Measurements from ENCODE around the gene BCL2. TPM values are rescaled to one million over a fixed set of nuclear protein-coding genes. Genes with fewer than 3 reads are reported as not detected.
"Not testable (repeated sequence)": the region's sequence is repeated elsewhere in the genome, so short reads cannot be mapped to it uniquely, and the experiment has no call there.

Gene BCL2
- polyA plus RNA-seq, 5 donors = 8.8 to 12.6 (median 11.5) TPM

DNA sequence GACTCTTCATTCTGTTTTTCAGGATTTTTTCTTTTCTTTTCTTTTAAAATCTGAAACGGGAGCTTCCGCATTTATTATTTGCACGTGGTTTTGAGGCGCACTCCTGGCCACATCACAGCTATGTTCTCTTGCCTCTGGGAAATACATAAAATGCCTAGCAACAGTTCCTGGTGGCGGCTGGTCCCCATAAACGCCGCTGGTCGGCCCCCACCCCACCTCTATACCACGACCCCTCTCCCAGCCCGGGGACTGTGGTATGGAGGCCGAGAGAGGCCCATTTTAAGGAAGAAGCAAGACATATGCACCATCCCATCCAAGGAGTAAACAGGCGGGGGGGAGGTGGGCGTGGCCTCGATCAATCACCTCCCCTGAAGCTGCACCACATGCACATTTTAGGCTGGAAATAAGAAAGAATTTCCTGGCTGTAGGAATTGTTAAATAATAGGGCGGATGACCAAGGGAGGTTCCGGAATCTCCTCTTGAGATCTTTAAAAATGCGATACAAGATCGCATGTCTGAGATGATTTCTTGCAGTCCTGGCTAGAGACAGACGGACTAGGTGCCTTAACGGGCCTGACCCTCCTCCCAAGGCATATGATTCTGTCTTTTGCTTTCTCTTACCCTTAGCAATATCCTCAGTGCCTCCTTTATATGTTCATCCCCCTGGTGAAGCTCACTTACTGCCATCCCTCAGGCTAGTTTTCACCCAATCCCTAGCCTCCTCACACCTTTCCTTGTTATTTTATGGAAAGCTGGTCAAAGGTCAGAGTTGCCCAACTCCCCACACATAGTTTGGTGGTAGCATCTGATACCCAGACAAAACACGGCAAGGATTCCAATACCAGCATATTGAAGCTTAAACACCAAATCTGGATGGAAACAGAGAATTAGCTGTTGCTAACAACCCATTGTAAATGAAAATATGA, 82.4 kb downstream of the BCL2 start:
- no peak for DNase-seq

DNA sequence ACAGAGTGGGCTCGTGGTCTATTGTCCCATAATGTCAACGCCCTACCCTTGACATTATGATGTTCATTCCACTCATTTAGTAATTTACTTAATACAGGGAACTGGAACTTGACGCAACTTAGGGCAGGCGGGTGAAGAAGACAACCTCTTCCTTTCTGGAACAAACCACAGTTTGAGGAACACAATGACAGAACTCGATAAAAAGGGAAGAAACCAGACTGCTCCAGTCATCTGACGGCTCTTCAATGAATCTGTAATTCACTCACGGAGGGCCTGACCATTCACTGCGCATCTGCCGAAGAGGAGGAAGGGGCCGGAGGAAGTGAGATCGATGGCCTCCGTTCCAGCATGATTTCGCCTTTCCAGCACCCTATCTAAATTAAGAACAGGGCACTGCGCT, 83.2 kb downstream of the BCL2 start:
- no peak for DNase-seq

DNA sequence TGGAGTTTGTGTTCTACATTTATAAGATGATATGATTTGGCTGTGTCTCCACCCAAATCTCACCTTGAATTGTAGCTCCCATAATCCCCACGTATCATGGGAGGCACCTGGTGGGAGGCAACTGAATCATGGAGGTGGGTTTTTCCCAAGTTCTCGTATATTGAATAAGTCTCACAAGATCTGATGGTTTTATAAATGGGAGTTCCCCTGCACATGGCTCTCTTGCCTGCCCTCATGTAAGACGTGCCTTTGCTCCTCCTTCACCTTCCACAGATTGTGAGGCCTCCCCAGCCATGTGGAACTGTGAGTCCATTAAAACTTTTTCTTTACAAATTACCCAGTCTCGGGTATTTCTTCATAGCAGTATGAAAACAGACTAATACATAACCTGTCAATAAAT, 83.6 kb downstream of the BCL2 start:
- DNase-seq = not testable (repeated sequence)

DNA sequence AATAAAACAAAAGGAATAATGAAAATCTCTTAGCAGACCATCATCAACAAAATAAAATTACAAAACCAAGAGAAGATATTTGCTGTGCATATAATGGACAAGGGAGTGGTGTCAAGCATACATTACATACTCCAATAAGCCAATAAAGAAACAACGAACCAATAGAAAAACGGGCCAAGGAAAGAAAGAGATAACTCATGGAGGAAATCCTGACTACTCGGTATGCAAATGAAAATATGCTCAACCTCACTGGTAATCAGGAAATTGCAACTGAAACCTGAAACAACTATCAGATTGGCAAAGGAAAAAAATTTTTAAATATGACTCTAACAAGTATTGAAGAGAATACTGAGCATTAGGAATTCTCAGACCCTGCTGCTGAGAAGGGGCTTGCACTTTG, 84.7 kb downstream of the BCL2 start:
- DNase-seq = no peak

DNA sequence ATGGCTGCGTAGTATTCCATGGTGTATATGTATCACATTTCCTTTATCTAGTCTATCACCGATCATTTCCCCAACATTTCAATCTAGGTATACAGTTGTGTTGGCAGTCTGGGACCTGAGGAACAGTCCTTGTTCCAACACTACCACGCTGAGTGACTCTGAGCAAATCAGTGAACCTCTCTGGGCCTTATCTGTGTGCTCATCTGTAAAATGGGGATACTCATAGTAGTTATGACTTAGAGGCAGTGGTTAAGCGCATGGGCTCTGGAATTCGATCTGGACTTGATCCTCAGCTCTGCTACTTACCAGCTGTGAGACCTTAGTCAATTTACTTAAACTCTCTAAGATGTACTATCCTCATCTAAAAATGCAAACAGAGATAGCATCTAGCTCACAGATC, 85.1 kb downstream of the BCL2 start:
- no peak for DNase-seq

DNA sequence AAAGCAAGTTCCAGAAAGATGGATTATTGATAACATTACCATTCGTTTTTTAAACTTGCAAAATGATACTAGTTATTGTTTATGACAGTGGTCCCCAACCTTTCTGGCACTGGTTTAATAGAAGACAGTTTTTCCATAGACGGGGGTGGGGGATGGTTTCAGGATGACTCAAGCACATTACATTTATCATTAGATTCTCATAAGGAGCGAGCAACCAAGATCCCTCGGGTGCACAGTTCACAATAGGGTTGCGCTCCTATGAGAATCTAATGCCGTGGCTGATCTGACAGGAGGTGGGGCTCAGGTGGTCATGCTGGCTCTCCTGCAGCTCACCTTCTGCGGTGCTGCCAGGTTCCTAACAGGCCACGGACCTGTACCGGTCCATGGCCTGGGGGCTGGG, 86.2 kb downstream of the BCL2 start:
- no peak for DNase-seq

DNA sequence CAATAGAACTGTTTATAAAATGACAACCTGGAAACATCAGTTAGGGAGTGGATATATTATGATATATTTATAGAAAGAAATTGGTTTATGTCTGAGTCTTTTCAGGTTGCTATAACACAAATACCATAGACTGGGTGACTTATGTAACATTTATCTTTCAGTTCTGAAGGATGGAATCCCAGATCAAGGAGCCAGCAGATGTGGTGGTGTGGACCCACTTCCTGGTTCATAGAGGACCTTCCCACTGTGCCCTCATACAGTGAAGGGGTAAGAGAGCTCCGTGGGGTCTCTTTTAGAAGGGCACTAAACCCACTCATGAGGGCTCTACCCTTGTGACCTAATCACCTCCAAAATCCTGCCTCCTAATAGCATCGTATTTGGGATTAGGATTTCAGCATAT, 86.7 kb downstream of the BCL2 start:
- no peak for DNase-seq

DNA sequence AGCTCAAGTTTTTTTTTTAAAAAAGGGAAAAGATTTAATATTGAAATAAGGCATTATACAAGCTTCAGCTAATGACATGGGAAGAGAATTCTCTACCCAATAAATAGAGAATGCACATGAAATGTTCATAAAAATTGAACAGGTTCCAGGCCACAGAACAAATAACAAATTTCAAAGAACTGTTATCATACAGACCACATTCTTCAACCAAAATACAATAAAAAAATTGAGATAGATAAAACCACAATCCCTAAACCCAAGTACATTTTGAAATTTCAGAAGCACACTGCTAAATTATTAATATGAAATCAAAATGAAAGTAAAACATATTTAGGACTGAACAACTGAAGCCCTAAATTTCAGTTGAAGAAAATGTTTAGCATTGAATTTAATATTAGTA, 89.6 kb downstream of the BCL2 start:
- DNase-seq = no peak

DNA sequence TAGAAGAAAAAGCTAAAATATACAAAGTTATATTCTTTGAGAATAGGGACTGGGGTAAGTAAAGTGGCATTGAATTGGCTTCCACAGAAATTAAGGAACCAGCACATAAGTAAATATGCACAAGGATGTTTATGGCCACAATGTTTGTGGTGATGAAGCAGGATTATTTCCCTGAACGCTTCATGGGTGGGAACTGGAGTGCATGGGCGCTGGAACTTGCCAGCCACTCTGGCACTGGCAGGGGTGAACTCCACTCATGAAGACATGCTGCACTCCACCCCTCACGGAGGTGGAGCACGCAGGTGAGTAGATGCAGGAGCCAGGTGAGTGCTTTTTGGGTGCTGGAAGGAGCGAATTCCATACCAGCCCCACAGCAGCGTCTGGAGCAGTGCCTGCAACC, 94.1 kb downstream of the BCL2 start:
- no peak for DNase-seq

DNA sequence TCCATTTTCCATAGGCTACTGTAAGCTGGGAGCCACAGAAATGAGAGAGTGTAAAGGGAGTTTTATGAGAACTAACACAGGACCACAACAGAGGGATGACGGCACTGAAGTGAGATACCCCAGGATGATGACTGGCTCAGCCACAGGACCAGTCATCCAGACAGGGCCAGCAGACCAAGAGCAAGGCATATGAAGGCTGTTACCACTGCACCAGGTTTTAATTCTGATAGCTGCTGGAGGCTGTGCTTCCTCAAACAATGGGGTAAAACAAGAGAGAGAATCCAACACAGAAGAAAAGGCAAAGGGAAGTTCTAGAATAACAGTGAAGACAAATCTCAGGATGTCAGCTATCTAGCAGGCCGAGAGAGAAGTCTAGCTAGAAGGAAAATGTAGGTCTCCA, 94.9 kb downstream of the BCL2 start:
- no peak for DNase-seq

DNA sequence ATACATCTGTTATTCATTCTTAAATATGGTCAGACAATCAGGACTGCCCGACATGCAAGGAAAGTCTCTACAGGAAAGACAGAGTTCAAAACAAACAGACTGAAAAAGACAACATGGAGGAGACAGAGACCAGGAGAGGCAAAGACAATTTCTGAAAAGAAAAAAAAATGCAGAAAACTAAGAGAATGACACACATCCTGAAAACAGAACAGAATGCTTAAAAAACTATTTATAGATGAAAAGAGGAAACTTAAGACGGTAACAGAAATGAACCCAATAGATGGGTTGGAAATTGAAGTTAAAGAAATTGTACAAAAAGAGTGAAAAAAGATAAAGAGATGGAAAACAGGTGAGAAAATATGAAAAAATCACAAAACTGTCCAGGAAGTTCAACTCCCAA, 95.7 kb downstream of the BCL2 start:
- no peak for DNase-seq

DNA sequence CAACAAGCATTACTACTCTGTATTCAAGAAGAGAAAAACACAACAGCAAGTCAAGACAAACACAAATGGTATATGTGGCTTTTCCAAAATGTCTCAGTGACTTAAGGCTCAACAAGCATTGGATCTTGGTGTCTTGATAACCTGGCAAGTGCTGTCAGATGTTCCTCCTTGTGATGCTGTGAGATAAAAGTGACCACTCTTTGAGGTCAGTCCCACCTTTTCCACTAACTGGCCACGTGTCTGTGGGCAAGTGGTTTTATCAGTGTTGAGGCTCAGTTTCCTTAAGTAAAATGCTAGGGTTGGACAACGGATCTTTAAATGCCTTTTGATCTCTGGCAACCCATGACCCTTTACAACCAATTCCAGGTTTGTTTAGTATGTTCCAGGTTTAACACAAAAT, 98.7 kb downstream of the BCL2 start:
- DNase-seq = no peak

DNA sequence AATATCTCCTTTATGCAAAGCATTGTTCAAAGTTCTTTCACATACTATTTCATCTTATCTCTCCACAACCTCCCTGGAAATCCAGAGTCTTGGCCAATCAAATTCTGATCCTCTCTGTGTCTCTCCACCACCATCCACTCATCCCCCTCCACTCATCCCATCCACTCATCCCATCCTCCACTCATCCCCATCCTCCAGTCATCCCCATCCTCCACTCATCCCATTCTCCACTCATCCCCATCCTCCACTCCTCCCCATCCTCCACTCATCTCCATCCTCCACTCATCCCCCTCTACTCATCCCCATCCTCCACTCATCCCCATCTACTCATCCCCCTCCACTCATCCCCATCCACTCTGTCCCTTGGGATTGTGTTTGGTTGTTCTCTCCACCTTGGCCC, 101.1 kb downstream of the BCL2 start:
- no peak for DNase-seq

DNA sequence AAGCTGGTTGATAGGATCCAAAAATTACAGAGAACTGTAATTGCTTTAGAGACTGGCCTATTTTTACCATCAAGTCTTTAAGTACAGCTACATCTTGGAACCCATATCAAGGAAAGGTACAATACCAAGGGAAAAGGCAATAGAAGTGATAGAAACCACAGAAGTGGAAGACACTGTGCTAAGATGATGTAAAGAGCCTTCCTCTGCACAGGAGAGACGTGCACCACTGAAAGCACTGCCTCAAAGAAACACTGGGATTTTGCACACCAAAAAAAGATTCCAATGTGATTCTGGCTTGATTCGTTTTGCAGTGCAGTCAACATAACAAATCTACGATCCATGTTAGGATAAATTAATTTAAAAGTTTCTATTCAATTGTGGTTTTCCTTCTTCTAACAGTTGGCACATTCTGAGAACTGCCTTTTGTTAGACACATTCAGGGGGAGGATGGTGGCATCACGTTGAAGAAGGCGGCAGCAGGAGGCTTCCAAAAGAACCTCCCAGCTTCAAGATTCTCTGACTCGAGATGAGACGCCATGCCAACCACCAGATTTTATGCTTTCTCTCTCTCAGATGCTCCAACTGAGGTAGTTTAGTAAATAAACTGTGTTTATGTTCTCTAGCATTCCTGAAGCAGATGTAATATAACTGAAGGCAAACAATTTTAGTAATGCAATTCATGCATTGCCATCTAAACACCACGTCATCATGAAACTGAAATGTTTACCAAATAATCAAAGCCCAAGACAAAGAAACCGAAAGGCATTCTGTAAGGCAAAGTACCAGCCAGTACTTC, 102.9 kb downstream of the BCL2 start:
- DNase-seq = no peak

DNA sequence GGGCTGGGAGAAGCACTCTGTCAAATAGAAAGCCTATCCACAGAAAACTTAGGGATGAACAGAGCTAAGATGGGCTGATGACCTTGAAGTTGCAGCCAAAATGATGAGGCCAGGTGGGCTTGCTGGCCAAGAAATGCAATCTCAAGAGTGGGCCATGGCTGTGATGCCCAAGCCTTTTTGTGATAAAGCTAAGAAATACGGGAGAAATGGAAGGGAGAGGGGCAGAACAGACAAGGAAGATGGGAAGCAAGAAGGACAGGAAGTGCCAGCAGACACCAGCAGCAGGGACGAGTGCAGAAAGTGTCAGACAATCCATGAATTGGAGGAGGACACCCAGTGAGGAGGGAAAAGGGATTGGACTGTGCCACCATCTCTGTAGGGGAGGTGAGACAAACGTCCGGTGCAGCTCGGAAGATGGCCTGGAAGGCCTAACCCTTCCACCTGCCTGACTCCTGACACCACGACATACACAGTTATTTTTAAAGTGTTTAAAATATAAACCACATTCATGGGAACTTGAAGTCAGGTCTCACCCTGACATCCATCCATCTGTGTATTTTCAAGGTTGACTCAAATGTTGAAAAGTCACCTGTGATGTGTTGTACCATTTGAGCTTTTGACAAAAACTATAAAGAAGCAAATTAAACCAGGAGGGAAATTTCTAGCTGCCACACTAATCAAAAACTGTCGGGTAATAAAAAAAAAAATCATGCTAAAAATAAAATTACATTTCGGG, 105.5 kb downstream of the BCL2 start:
- no peak for DNase-seq

DNA sequence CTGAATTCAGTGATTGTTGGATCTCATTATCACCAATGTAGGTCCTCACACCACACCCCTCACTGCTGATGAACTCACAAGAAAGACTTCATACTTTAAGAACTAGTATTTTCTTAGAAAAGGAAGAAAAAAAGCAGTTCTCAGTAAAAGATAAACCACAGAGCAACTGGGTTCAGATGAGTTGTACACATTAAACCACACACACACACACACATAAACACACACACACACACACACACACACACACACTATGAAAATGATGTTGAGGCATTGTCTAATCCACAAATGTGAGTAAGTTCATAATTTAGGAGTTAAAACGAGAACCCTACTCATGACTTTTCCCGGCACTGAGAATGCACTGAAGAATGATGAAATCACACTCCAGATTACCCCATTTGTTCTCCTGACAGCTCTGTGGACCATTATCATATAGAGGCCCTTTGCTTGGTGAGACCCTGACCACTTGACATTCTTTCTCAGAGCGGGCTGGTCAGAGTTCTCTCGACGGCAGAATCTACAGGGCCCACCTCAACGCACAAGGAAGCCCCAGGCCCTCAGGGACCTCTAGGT, 106.2 kb downstream of the BCL2 start:
- no peak for DNase-seq

DNA sequence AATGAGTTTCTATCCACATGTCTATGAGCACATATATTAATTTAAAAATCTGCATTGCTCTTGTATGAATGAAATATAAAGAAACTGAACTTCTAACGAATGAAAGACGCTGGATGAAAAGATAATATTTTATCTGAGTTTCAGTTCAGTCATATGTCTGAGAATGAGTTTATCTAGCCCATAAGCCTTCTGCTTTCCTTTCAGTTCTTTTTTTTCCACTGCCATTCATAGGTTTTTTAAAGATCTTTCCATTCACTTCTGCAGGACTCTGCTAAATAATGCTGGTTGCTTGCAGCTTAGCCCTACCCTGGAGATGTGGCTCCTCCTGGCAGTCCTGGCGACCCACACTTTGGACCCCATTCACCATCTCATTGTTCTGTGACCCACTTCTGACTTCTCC, 109.0 kb downstream of the BCL2 start:
- DNase-seq = no peak

DNA sequence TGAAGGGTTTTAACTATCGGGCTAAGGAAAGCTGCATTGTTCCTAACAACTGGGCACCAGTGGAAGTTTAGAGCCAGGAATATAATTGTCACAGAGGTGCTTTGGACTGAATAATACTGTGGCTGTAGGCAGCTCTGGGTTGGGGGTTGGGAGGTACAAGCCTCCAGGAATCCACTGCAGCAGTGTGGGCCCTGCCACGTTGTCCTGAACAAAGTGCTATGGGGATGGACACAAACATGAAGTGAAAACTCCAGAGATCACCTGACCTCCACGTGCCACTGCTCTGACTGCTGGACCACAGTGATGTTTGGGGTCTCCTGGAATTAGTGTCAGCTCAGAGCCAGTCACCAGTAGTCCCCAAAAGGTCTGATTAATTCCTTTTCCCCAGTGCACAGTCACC, 110.9 kb downstream of the BCL2 start:
- no peak for DNase-seq

DNA sequence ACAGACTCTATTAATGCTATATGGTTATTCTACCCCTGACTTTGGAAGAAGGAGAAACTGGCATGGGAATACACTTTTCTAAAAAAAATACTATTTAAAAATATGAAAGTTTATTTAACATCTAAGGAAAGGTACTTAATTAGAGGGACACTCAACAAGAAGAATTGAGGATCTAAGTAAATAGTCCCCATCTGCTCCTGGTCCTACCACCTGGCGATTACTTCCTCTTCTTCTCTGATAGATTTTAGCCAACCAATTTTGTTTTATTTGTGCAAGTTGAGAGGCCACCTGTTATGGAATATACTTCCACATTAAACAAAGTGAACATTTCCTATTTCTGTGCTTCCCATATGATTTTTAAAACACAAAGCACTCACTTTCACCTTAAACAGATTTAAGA, 111.7 kb downstream of the BCL2 start:
- no peak for DNase-seq

DNA sequence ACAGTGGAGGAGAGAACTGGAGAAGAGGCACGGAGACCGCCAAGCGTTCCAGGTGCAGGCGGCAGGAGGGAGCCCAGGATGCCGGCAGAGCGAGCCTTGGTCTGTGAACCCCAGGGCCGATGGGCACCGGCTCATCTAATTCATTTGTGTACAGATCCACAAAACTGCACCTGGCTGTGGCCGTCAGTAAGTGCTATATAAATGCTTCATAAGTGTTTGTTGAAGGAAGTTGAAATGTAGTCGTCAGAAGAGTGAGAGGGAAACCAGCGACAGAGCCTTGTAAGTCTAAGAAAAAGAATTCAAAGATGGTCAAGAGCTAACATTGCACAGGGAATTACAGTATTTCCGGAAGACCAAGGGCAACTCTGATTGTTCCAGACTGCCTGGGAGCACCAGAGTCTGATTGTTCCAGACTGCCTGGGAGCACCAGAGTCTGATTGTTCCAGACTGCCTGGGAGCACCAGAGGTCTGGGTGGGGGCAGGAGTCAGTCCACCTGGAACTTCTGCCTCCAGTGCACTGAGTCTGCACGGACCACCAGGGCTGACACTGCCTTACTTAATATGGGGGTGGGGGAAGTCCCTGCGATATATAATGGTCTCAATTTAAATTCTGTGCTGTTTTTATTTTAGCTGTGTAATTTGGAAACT, 112.3 kb downstream of the BCL2 start:
- no peak for DNase-seq

DNA sequence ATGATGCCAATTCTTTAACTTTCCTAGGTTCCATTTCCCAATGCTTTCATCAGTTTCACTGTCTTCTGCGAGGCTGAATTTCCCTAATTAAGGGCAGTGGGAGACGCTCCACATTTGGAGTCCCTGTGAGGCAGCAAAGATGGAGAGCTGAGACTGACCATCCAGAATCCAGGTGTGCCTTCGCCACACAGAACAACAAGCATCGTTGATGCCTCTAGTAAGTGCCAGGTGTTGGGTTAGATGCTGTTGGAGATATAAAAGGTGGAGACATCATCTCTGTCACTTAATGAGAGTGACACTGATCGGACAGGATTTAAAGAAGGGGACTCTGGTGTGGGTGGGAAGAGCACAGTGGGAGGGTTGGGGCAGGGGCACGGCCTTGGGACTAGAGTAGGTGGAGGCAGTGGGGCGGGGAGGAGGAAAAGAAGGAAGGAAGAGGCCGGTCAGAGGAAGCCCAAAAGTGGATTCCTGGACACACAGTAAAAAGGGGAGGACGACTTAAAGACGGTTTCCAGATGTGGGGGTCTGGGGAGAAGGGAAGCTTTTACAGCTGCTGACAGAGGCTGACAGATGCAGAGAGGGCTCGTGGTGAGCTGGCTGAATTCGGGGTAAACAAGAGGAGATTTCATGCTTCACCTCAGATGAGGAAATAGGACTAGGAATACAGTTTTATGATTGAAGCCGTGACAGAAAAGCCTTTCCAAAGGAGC, 113.0 kb downstream of the BCL2 start:
- no peak for DNase-seq
